KMS-11 (cell line): Measurements from ENCODE around the gene LGR5.

Experiments used
- H2AFZ ChIP-seq: fragments of 200-600 bp; sonication (generic); 2 replicates; pipeline ENCODE4 v1.6.1; 2016; ENCODE audit warnings: antibody characterized with exemption, mixed run types, low read depth
- H3K27ac ChIP-seq: fragments of 200-600 bp; sonication (generic); 2 replicates; pipeline ENCODE4 v1.6.1; 2016; ENCODE audit warnings: mild to moderate bottlenecking, mixed run types
- H3K27me3 ChIP-seq: fragments of 200-600 bp; sonication (generic); 2 replicates; pipeline ENCODE4 v1.6.1; 2017; ENCODE audit warnings: mild to moderate bottlenecking, low read depth, mixed run types, moderate library complexity; ENCODE audit not compliant: insufficient read depth
- H3K36me3 ChIP-seq: fragments of 200-600 bp; sonication (generic); 2 replicates; pipeline ENCODE4 v1.6.1; 2017; ENCODE audit warnings: mild to moderate bottlenecking, mixed run types; ENCODE audit not compliant: insufficient read depth
- H3K4me1 ChIP-seq: fragments of 200-600 bp; sonication (generic); 2 replicates; pipeline ENCODE4 v1.6.1; 2016; ENCODE audit warnings: mild to moderate bottlenecking, low read depth, mixed run types; ENCODE audit not compliant: poor library complexity, severe bottlenecking
- H3K4me2 ChIP-seq: fragments of 200-600 bp; sonication (generic); 2 replicates; pipeline ENCODE4 v1.7.0; 2016; ENCODE audit warnings: mild to moderate bottlenecking, mixed run types
- H3K4me3 ChIP-seq: fragments of 200-600 bp; sonication (generic); IDR thresholded peaks from 2 replicates; pipeline ENCODE4 v1.6.1; 2017; ENCODE audit warnings: low read depth, low read length, mixed read lengths; ENCODE audit not compliant: insufficient read depth
- H3K79me2 ChIP-seq: fragments of 200-600 bp; sonication (generic); 2 replicates; pipeline ENCODE4 v1.6.1; 2016; ENCODE audit warnings: low read depth, mixed run types; ENCODE audit not compliant: insufficient read depth
- H3K9ac ChIP-seq: fragments of 200-600 bp; sonication (generic); 2 replicates; pipeline ENCODE4 v1.6.1; 2016; ENCODE audit warnings: mild to moderate bottlenecking, mixed run types
- H4K20me1 ChIP-seq: fragments of 200-600 bp; sonication (generic); 2 replicates; pipeline ENCODE4 v1.6.1; 2016; ENCODE audit warnings: mild to moderate bottlenecking, mixed run types; ENCODE audit not compliant: insufficient read depth
- TF ChIP-seq, protein P1 (sequence below): fragments of 200-600 bp; sonication (generic); conservative IDR thresholded peaks from 2 replicates; pipeline ENCODE4 v1.6.1; 2017; ENCODE audit warnings: low read depth, mild to moderate bottlenecking, antibody characterized with exemption, low read length, moderate library complexity, mixed read lengths

The LGR5 gene, protein sequence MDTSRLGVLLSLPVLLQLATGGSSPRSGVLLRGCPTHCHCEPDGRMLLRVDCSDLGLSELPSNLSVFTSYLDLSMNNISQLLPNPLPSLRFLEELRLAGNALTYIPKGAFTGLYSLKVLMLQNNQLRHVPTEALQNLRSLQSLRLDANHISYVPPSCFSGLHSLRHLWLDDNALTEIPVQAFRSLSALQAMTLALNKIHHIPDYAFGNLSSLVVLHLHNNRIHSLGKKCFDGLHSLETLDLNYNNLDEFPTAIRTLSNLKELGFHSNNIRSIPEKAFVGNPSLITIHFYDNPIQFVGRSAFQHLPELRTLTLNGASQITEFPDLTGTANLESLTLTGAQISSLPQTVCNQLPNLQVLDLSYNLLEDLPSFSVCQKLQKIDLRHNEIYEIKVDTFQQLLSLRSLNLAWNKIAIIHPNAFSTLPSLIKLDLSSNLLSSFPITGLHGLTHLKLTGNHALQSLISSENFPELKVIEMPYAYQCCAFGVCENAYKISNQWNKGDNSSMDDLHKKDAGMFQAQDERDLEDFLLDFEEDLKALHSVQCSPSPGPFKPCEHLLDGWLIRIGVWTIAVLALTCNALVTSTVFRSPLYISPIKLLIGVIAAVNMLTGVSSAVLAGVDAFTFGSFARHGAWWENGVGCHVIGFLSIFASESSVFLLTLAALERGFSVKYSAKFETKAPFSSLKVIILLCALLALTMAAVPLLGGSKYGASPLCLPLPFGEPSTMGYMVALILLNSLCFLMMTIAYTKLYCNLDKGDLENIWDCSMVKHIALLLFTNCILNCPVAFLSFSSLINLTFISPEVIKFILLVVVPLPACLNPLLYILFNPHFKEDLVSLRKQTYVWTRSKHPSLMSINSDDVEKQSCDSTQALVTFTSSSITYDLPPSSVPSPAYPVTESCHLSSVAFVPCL

DNA sequence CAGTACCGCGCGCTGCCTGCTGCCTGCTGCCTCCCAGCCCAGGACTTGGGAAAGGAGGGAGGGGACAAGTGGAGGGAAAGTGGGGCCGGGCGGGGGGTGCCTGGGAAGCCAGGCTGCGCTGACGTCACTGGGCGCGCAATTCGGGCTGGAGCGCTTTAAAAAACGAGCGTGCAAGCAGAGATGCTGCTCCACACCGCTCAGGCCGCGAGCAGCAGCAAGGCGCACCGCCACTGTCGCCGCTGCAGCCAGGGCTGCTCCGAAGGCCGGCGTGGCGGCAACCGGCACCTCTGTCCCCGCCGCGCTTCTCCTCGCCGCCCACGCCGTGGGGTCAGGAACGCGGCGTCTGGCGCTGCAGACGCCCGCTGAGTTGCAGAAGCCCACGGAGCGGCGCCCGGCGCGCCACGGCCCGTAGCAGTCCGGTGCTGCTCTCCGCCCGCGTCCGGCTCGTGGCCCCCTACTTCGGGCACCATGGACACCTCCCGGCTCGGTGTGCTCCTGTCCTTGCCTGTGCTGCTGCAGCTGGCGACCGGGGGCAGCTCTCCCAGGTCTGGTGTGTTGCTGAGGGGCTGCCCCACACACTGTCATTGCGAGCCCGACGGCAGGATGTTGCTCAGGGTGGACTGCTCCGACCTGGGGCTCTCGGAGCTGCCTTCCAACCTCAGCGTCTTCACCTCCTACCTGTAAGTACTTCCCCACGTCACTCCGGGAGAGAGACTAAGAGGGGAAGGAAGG lies at the start of gene LGR5:
TSS of gene LGR5 (plus strand) at position 186 of the 732 bp plus-strand sequence. CDS start at position 469, 283 bp downstream.
- H3K4me1 ChIP-seq = no peaks in the 10 kb centered on the region
- H3K36me3 ChIP-seq = no peaks in the 10 kb centered on the region
- H3K27ac ChIP-seq = no peak within 1 kb of the TSS
- no peak within 1 kb of the TSS for H3K4me2 ChIP-seq
- H2AFZ ChIP-seq = no peak within 1 kb of the TSS
- H3K9ac ChIP-seq = no peak within 1 kb of the TSS
- TF ChIP-seq, protein P1, sequence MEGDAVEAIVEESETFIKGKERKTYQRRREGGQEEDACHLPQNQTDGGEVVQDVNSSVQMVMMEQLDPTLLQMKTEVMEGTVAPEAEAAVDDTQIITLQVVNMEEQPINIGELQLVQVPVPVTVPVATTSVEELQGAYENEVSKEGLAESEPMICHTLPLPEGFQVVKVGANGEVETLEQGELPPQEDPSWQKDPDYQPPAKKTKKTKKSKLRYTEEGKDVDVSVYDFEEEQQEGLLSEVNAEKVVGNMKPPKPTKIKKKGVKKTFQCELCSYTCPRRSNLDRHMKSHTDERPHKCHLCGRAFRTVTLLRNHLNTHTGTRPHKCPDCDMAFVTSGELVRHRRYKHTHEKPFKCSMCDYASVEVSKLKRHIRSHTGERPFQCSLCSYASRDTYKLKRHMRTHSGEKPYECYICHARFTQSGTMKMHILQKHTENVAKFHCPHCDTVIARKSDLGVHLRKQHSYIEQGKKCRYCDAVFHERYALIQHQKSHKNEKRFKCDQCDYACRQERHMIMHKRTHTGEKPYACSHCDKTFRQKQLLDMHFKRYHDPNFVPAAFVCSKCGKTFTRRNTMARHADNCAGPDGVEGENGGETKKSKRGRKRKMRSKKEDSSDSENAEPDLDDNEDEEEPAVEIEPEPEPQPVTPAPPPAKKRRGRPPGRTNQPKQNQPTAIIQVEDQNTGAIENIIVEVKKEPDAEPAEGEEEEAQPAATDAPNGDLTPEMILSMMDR = no peak
- no peaks in the 10 kb centered on the region for H3K79me2 ChIP-seq
- H3K4me3 ChIP-seq = no peak within 1 kb of the TSS
- H3K27me3 ChIP-seq = no peaks in the 10 kb centered on the region
- H4K20me1 ChIP-seq = no peaks in the 10 kb centered on the region

DNA sequence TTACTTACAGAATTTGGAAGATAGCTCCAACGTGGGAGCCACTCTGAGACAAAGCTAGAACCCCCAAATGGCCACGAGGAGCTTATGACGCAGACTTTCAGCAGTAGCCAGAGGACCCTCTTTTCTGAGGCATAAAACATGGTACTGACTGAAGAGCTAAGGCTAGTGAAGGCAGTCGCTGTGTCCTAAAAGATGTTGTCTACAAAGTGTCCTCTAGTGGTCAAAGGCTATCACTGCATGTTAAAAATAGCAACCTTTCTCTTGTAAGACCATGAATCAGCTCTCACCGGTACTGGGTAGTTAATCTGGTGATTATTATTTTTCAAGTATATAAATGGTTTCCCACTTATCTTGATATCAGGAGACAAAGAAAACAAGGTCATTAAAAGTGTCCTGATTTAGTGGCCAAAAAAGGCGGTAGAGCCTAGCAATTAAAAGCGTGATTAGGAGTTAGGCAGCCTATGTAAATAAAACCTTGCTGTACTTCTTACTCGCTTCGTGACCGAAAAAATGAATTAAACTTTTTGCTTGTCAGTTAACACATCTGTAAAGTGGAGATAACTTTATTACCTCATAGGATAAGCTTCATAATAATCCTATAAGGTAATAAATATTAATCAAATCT lies 47.0 kb upstream of the LGR5 start:
- H4K20me1 ChIP-seq = no peaks in the 10 kb centered on the region
- no peak overlapping the region for H3K4me3 ChIP-seq
- 0 out of 2 replicates have a peak overlapping the region, but pooled peaks have one; percentile 4 for H2AFZ ChIP-seq
- no peaks in the 10 kb centered on the region for H3K36me3 ChIP-seq
- TF ChIP-seq, protein P1 = peak; percentile 99
- H3K9ac ChIP-seq = no peak overlapping the region
- no peak overlapping the region for H3K27ac ChIP-seq
- H3K4me1 ChIP-seq = peaks cover 4% of the 10 kb centered on the region
- H3K27me3 ChIP-seq = no peaks in the 10 kb centered on the region
- H3K4me2 ChIP-seq = no peak overlapping the region
- no peaks in the 10 kb centered on the region for H3K79me2 ChIP-seq

DNA sequence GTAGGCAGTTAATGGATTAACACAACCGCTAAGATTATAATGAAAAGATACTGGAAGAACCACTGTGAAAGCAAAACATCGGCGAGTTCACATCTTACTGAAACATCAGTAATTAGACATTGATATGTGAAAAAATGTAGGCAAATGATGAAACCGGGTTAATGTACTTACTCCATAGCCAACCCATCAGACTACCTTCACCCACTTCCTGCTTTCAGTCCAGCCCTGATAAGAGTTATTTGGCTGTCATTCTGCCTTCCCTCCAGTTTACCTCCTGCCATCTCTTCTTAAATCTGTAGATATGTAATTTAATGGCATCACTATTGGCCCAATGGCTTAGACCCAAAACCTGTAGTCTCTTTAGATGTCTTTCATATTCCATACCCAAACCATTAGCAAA lies 46.0 kb upstream of the LGR5 start:
- no peak overlapping the region for H2AFZ ChIP-seq

More for the DNA sequence above, 46.0 kb upstream of the LGR5 start:
- Histone ChIP-seq H3K27ac (no peak overlapping the region), H4K20me1 (no peaks in the 10 kb centered on the region), H3K4me1 (peaks cover 4% of the 10 kb centered on the region), H3K9ac (no peak overlapping the region), H3K4me3 (no peak overlapping the region), H3K4me2 (no peak overlapping the region), H3K36me3 (no peaks in the 10 kb centered on the region), H3K27me3 (no peaks in the 10 kb centered on the region), H3K79me2 (no peaks in the 10 kb centered on the region)
- TF ChIP-seq, protein P1 = no peak
